ENCODE results near the gene NBEAL1.

DNA sequence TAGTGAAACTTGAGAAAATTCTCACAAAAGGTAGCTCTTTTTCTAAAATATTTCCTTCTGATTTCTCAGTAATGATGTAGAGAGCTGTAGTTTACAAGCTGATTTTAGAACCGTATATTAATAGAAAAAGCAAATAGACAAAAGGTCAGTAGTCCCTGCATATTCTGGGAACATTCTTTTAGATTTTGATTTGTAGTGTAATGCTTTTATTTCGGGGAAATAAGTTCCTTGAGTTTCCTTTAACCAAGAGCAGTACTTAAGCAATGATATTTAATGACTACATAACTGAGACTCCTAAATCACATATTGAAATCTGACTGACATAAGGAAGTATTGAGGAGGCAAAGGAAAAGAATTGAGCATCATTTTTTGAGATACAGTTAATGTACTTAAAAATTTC, 22.4 kb downstream of the NBEAL1 start:
- TF ChIP-seq ZNF560 (tag by site-specific recombination; IDR thresholded peaks at IDR 0.05; ENCODE audit: borderline replicate concordance) (no peak), ZNF664 (tag by site-specific recombination; IDR thresholded peaks at IDR 0.05) (no peak), ZNF24 (tag by site-specific recombination; IDR thresholded peaks at IDR 0.05) (no peak), ZNF292 (tag by site-specific recombination; IDR thresholded peaks at IDR 0.05; ENCODE audit: borderline replicate concordance, low read depth) (no peak), ZNF624 (tag by site-specific recombination; IDR thresholded peaks at IDR 0.05) (no peak), ZBTB17 (tag by site-specific recombination; IDR thresholded peaks at IDR 0.05) (no peak), REST (tag by site-specific recombination; IDR thresholded peaks at IDR 0.05) (no peak)
- TF ChIP-seq, protein P1, sequence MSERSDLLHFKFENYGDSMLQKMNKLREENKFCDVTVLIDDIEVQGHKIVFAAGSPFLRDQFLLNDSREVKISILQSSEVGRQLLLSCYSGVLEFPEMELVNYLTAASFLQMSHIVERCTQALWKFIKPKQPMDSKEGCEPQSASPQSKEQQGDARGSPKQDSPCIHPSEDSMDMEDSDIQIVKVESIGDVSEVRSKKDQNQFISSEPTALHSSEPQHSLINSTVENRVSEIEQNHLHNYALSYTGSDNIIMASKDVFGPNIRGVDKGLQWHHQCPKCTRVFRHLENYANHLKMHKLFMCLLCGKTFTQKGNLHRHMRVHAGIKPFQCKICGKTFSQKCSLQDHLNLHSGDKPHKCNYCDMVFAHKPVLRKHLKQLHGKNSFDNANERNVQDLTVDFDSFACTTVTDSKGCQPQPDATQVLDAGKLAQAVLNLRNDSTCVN (tag by site-specific recombination; optimal IDR thresholded peaks at IDR 0.05) = no peak
- TF ChIP-seq, protein P2, sequence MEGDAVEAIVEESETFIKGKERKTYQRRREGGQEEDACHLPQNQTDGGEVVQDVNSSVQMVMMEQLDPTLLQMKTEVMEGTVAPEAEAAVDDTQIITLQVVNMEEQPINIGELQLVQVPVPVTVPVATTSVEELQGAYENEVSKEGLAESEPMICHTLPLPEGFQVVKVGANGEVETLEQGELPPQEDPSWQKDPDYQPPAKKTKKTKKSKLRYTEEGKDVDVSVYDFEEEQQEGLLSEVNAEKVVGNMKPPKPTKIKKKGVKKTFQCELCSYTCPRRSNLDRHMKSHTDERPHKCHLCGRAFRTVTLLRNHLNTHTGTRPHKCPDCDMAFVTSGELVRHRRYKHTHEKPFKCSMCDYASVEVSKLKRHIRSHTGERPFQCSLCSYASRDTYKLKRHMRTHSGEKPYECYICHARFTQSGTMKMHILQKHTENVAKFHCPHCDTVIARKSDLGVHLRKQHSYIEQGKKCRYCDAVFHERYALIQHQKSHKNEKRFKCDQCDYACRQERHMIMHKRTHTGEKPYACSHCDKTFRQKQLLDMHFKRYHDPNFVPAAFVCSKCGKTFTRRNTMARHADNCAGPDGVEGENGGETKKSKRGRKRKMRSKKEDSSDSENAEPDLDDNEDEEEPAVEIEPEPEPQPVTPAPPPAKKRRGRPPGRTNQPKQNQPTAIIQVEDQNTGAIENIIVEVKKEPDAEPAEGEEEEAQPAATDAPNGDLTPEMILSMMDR (tag by site-specific recombination; IDR thresholded peaks at IDR 0.05) = no peak
